ENCODE data around the gene RPS6KA2. TPM values are rescaled to one million over a fixed set of nuclear protein-coding genes. Genes with fewer than 3 reads are reported as not detected.

RPS6KA2 gene
- polyA plus RNA-seq, 2 donors, result 5.7 to 8.7 TPM

DNA sequence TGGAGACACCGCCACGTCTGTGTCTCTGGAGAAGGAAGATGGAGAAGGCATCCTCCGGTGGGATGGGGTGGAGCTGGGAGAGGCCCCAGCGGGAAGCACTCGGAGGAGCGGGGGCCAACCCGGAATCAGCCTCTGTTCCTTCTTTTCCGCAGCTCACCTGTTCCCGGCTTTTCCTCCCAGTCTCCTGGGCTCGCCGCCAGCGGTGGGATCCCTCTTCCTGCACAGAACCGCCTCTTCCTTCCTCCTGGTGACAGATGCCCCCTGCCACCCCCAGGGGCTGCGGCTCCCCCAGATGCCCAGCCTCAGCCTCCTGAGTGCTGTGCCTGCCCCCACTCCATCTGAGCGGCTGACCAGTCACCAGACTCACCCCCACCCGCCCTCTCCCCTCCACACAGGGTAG is 63.9 kb downstream of the RPS6KA2 start:
- no peaks in the 10 kb centered on the region for H3K27me3 ChIP-seq (ENCODE audit: control insufficient read depth in 1 of 2, insufficient read depth in 2 of 2, low read length in 2 of 2)
- 79 to 80% methylated on average over 16 of the region's 16 CpGs for WGBS, 2 donors
- H3K36me3 ChIP-seq (ENCODE audit: control insufficient read depth in 2 of 2, insufficient read depth in 2 of 2, low read length in 1 of 2), result no peaks in the 10 kb centered on the region
- peaks cover 0 to 10% of the 10 kb centered on the region in 2 donors for H3K4me1 ChIP-seq (ENCODE audit: control insufficient read depth in 2 of 2, insufficient read depth in 2 of 2, low read length in 1 of 2)
- H3K9me3 ChIP-seq (ENCODE audit: control insufficient read depth in 2 of 2, insufficient read depth in 1 of 2, low read depth in 1 of 2, low read length in 1 of 2), result no peaks in the 10 kb centered on the region
- H3K27ac ChIP-seq (ENCODE audit: low read depth in 2 of 2, low read length in 1 of 2), result no peak overlapping the region
- no peak overlapping the region for H3K4me3 ChIP-seq (ENCODE audit: low read depth in 1 of 2, low read length in 2 of 2)

DNA sequence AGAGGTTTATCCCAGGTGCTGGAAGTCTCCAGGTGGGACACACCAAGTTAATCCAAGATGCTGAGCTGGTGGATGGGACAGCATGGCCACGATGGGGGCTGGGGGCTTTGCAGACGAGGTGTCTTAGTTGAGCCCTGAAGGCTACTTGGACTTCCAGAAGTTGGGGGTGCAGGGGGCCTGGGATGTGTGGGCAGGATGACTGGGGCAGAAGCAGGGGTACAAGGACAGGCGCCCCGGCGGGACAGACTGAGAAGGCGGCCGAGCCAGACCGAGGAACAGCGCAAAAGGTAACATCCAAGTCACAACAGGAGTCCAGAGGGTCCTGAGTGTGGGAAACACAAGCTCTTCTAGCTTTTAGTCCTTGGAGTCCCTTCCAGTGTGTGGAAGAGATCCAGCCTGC is 64.3 kb downstream of the RPS6KA2 start:
- H3K36me3 ChIP-seq (ENCODE audit: control insufficient read depth in 2 of 2, insufficient read depth in 2 of 2, low read length in 1 of 2), result no peaks in the 10 kb centered on the region
- H3K27me3 ChIP-seq (ENCODE audit: control insufficient read depth in 1 of 2, insufficient read depth in 2 of 2, low read length in 2 of 2), result no peaks in the 10 kb centered on the region
- 97 to 98% methylated on average over 9 of the region's 9 CpGs for WGBS, 2 donors
- H3K4me1 ChIP-seq (ENCODE audit: control insufficient read depth in 2 of 2, insufficient read depth in 2 of 2, low read length in 1 of 2), result peaks cover 0 to 12% of the 10 kb centered on the region in 2 donors
- H3K9me3 ChIP-seq (ENCODE audit: control insufficient read depth in 2 of 2, insufficient read depth in 1 of 2, low read depth in 1 of 2, low read length in 1 of 2), result no peaks in the 10 kb centered on the region
- no peak overlapping the region for H3K4me3 ChIP-seq (ENCODE audit: low read depth in 1 of 2, low read length in 2 of 2)
- H3K27ac ChIP-seq (ENCODE audit: low read depth in 2 of 2, low read length in 1 of 2), result no peak overlapping the region

DNA sequence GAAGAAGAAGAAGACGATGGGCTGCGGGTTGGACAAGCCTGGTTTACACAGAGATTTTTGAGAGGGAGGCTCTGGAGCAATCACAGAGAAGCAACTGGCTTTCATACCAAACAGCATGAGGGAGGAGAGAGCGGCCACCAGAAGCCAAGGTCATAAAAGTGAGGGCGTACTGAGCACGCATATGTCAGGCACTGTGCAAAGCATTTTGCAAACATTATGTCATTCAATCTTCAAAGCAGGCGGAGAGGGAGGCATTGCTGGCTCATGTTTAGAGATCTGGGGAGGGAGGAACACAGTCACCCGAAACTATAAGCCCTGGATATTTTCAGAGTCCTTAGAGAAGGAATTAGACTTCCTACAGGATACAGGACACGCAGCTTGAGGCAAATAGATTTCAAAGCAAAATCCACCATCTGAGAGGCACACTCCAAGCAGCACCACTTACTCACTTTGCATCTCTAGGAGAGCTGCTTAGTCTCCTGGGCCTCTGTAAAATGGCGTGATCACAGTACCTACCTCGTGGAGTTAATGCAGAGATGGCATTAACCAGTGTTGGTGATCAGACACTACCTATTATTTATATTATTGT is 65.2 kb downstream of the RPS6KA2 start:
- no peaks in the 10 kb centered on the region for H3K36me3 ChIP-seq (ENCODE audit: control insufficient read depth in 2 of 2, insufficient read depth in 2 of 2, low read length in 1 of 2)
- no peaks in the 10 kb centered on the region for H3K9me3 ChIP-seq (ENCODE audit: control insufficient read depth in 2 of 2, insufficient read depth in 1 of 2, low read depth in 1 of 2, low read length in 1 of 2)
- no peak overlapping the region for H3K4me3 ChIP-seq (ENCODE audit: low read depth in 1 of 2, low read length in 2 of 2)
- H3K27ac ChIP-seq (ENCODE audit: low read depth in 2 of 2, low read length in 1 of 2), result peak overlapping the region in 1 of 2 donors; percentile 23
- H3K4me1 ChIP-seq (ENCODE audit: control insufficient read depth in 2 of 2, insufficient read depth in 2 of 2, low read length in 1 of 2), result peaks cover 3 to 13% of the 10 kb centered on the region in 2 donors
- H3K27me3 ChIP-seq (ENCODE audit: control insufficient read depth in 1 of 2, insufficient read depth in 2 of 2, low read length in 2 of 2), result no peaks in the 10 kb centered on the region
- 76 to 81% methylated on average over 10 of the region's 10 CpGs for WGBS, 2 donors

DNA sequence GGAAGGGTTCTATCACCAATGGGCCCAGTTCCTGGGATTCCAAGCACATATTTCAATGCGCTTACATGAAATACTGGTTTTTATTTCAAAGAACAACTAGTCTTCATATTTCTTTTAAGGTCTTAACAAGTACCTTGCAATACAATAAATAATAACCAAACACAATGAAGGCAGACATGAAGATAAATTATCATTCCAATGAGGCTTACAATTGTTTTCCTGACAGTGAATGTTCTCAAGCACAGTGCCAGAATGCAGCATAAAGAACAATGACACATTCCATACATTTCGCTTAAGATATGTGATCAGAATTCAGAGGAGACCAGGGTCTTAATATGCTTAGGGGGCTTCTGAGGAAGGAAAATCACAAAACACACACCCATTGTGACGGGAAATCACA is 66.8 kb downstream of the RPS6KA2 start:
- H3K4me1 ChIP-seq (ENCODE audit: control insufficient read depth in 2 of 2, insufficient read depth in 2 of 2, low read length in 1 of 2), result peaks cover 3 to 13% of the 10 kb centered on the region in 2 donors

DNA sequence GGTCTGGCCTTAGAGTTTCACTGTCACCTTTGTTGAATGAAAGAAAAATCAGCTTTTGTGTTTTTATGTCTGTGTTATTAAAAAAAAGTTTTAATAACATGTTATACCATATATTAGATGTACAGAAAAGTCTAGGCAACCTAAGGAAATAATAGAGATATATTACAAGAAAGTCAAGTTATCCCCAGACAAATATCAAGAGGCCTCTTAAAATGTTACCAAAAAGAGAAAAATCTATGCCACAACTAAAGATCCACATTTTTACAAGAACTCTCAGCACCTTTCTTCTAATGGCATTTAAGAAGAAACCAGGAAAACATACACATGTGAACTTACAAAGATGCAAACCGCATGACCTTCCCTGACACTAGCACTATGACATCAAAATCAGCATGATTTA is 67.4 kb downstream of the RPS6KA2 start:
- WGBS, 2 donors, result 94 to 99% methylated on average over 1 of the region's 1 CpG
- H3K4me1 ChIP-seq (ENCODE audit: control insufficient read depth in 2 of 2, insufficient read depth in 2 of 2, low read length in 1 of 2), result peaks cover 3 to 13% of the 10 kb centered on the region in 2 donors
- H3K36me3 ChIP-seq (ENCODE audit: control insufficient read depth in 2 of 2, insufficient read depth in 2 of 2, low read length in 1 of 2), result no peaks in the 10 kb centered on the region
- no peaks in the 10 kb centered on the region for H3K27me3 ChIP-seq (ENCODE audit: control insufficient read depth in 1 of 2, insufficient read depth in 2 of 2, low read length in 2 of 2)
- H3K9me3 ChIP-seq (ENCODE audit: control insufficient read depth in 2 of 2, insufficient read depth in 1 of 2, low read depth in 1 of 2, low read length in 1 of 2), result no peaks in the 10 kb centered on the region
- no peak overlapping the region for H3K4me3 ChIP-seq (ENCODE audit: low read depth in 1 of 2, low read length in 2 of 2)
- H3K27ac ChIP-seq (ENCODE audit: low read depth in 2 of 2, low read length in 1 of 2), result no peak overlapping the region

More for the DNA sequence above, 66.8 kb downstream of the RPS6KA2 start:
- Histone ChIP-seq H3K27me3 (ENCODE audit: control insufficient read depth in 1 of 2, insufficient read depth in 2 of 2, low read length in 2 of 2) (no peaks in the 10 kb centered on the region), H3K27ac (ENCODE audit: low read depth in 2 of 2, low read length in 1 of 2) (no peak overlapping the region), H3K9me3 (ENCODE audit: control insufficient read depth in 2 of 2, insufficient read depth in 1 of 2, low read depth in 1 of 2, low read length in 1 of 2) (no peaks in the 10 kb centered on the region), H3K4me3 (ENCODE audit: low read depth in 1 of 2, low read length in 2 of 2) (no peak overlapping the region), H3K36me3 (ENCODE audit: control insufficient read depth in 2 of 2, insufficient read depth in 2 of 2, low read length in 1 of 2) (no peaks in the 10 kb centered on the region)
- 85 to 89% methylated on average over 3 of the region's 3 CpGs for WGBS, 2 donors

DNA sequence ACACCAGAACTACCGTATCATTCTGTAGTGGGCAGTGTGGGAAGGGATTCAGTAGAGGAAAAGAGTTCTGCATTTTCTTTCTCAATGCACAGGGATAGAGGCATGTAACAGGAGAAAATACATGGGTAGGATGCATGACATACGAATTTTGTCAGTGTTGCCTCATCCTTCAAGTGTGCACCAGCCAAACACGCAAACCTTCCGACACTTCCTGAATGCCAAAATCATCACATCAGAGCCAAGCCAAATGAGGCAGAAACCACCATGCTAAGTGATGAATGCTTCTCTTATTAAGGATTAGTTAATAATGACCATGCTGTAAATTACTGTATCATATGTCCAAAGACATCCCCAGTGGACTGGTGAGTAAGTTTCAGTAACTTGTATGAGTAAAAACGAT is 67.8 kb downstream of the RPS6KA2 start:
- Histone ChIP-seq H3K9me3 (ENCODE audit: control insufficient read depth in 2 of 2, insufficient read depth in 1 of 2, low read depth in 1 of 2, low read length in 1 of 2) (no peaks in the 10 kb centered on the region), H3K4me3 (ENCODE audit: low read depth in 1 of 2, low read length in 2 of 2) (no peak overlapping the region), H3K27ac (ENCODE audit: low read depth in 2 of 2, low read length in 1 of 2) (no peak overlapping the region), H3K36me3 (ENCODE audit: control insufficient read depth in 2 of 2, insufficient read depth in 2 of 2, low read length in 1 of 2) (no peaks in the 10 kb centered on the region), H3K27me3 (ENCODE audit: control insufficient read depth in 1 of 2, insufficient read depth in 2 of 2, low read length in 2 of 2) (no peaks in the 10 kb centered on the region), H3K4me1 (ENCODE audit: control insufficient read depth in 2 of 2, insufficient read depth in 2 of 2, low read length in 1 of 2) (peaks cover 3 to 13% of the 10 kb centered on the region in 2 donors)
- 81 to 90% methylated on average over 5 of the region's 5 CpGs for WGBS, 2 donors

DNA sequence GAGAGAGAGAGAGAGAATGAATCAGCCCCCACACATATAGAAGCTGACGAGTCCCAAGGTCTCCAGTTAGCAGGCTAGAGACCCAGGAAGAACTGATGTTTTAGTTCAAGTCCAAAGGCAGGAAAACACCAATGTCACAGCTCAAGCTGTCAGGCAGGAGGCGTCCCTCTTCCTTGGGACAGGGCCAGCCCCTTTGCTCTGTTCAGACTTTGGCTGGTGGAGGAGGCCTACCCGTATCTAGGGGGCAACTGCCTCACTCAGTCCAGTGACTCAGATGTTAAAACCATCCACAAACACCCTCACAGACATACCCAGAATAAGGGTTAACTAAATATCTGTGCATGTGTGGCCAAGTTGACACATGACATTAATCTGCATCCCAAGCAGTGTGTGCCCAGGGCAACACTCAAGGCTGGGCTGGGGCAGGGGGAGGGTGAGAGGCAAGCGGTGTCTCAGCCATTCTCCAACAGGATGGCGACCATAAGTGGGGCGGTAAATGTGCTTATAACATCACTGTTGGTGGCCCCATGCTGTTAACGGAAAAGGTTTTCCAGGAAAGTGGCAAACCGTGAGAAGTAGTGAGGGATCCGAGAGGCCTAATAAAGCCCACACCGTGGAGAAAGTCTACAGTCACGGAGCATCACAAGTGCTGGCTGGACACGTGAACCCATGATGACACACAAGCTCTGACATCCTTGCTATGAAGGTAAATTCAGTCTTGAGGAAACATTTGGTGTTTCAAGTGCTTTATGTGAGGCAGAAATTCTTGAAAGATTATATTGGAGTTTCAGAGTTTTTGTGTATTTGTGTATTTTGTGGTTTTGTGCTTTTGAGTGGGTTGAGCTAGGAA is 68.7 kb downstream of the RPS6KA2 start:
- no peaks in the 10 kb centered on the region for H3K27me3 ChIP-seq (ENCODE audit: control insufficient read depth in 1 of 2, insufficient read depth in 2 of 2, low read length in 2 of 2)
- peaks cover 3 to 13% of the 10 kb centered on the region in 2 donors for H3K4me1 ChIP-seq (ENCODE audit: control insufficient read depth in 2 of 2, insufficient read depth in 2 of 2, low read length in 1 of 2)
- no peak overlapping the region for H3K4me3 ChIP-seq (ENCODE audit: low read depth in 1 of 2, low read length in 2 of 2)
- no peaks in the 10 kb centered on the region for H3K9me3 ChIP-seq (ENCODE audit: control insufficient read depth in 2 of 2, insufficient read depth in 1 of 2, low read depth in 1 of 2, low read length in 1 of 2)
- peak overlapping the region in 1 of 2 donors; percentile 69 for H3K27ac ChIP-seq (ENCODE audit: low read depth in 2 of 2, low read length in 1 of 2)
- no peaks in the 10 kb centered on the region for H3K36me3 ChIP-seq (ENCODE audit: control insufficient read depth in 2 of 2, insufficient read depth in 2 of 2, low read length in 1 of 2)
- 91 to 92% methylated on average over 12 of the region's 12 CpGs for WGBS, 2 donors

DNA sequence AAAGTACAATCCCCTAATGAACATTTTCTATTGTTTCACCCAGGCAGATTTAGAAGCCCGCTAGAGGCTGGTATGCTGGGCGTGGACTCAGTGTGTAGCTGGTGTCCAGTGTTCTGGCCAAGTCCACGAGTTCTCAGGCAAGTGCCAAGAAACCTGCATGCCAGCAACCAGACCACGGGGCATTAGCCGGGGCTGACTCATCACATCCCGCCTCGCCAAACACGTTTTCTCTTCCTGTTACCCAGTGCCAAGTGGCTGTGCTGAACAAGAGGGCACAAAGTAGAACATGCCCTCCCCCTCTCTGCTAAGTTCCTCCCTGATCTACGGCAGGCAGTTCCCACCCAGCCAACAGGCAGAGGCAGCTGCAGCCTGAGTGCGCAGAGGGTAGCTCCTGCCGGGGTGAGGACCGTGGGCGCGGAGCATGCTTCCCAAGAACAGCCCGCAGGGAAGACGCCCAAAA is 70.2 kb downstream of the RPS6KA2 start:
- no peaks in the 10 kb centered on the region for H3K36me3 ChIP-seq (ENCODE audit: control insufficient read depth in 2 of 2, insufficient read depth in 2 of 2, low read length in 1 of 2)
- WGBS, 2 donors, result 33 to 37% methylated on average over 16 of the region's 16 CpGs
- H3K4me3 ChIP-seq (ENCODE audit: low read depth in 1 of 2, low read length in 2 of 2), result peak overlapping the region in 1 of 2 donors; percentile 12
- no peaks in the 10 kb centered on the region for H3K9me3 ChIP-seq (ENCODE audit: control insufficient read depth in 2 of 2, insufficient read depth in 1 of 2, low read depth in 1 of 2, low read length in 1 of 2)
- peak overlapping the region; percentile 74 to 97 for H3K27ac ChIP-seq (ENCODE audit: low read depth in 2 of 2, low read length in 1 of 2)
- H3K4me1 ChIP-seq (ENCODE audit: control insufficient read depth in 2 of 2, insufficient read depth in 2 of 2, low read length in 1 of 2), result peaks cover 3 to 9% of the 10 kb centered on the region in 2 donors
- H3K27me3 ChIP-seq (ENCODE audit: control insufficient read depth in 1 of 2, insufficient read depth in 2 of 2, low read length in 2 of 2), result no peaks in the 10 kb centered on the region

GRCh38 chr6:166556336-166556735 is 70.7 kb downstream of the RPS6KA2 start:
- Histone ChIP-seq H3K36me3 (ENCODE audit: control insufficient read depth in 2 of 2, insufficient read depth in 2 of 2, low read length in 1 of 2) (no peaks in the 10 kb centered on the region), H3K4me3 (ENCODE audit: low read depth in 1 of 2, low read length in 2 of 2) (no peak overlapping the region), H3K9me3 (ENCODE audit: control insufficient read depth in 2 of 2, insufficient read depth in 1 of 2, low read depth in 1 of 2, low read length in 1 of 2) (no peaks in the 10 kb centered on the region), H3K27me3 (ENCODE audit: control insufficient read depth in 1 of 2, insufficient read depth in 2 of 2, low read length in 2 of 2) (no peaks in the 10 kb centered on the region), H3K4me1 (ENCODE audit: control insufficient read depth in 2 of 2, insufficient read depth in 2 of 2, low read length in 1 of 2) (peaks cover 3 to 9% of the 10 kb centered on the region in 2 donors), H3K27ac (ENCODE audit: low read depth in 2 of 2, low read length in 1 of 2) (peak overlapping the region; percentile 74 to 97)
